ENCODE measurements around the gene OSBP2. TPM values are rescaled to one million over a fixed set of nuclear protein-coding genes. Genes with fewer than 3 reads are reported as not detected.
"Not testable (repeated sequence)": the region's sequence is repeated elsewhere in the genome, so short reads cannot be mapped to it uniquely, and the experiment has no call there.

Gene OSBP2
- total RNA-seq, 4 donors from 2014 or later = 3.3 to 7.7 (median 4.6) TPM; not detected in 1

DNA sequence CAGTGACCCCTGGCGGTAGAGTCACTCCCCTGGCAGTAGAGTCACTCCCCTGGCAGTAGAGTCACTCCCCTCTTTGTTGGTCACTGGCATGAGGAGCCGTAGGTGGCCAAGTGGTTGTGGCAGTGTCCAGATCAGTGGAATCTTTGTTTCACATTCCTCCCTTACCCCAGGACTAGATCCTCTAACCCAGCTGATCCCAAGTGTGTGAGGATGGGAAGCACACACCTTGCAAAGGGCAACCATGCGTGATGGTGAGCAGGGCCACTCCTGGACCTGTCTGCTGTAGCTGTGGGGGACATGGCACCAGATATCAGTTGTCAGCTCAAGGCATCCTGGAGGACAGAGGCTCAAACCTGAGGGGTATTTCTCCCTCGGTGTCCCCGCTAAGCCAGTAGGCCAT is 37.8 kb downstream of the OSBP2 start:
- H3K4me1 ChIP-seq = no peaks in the 10 kb centered on the region
- H3K36me3 ChIP-seq = no peaks in the 10 kb centered on the region
- no peak for TF ChIP-seq POLR2A (IDR thresholded peaks at IDR 0.05)
- TF ChIP-seq, protein P1, sequence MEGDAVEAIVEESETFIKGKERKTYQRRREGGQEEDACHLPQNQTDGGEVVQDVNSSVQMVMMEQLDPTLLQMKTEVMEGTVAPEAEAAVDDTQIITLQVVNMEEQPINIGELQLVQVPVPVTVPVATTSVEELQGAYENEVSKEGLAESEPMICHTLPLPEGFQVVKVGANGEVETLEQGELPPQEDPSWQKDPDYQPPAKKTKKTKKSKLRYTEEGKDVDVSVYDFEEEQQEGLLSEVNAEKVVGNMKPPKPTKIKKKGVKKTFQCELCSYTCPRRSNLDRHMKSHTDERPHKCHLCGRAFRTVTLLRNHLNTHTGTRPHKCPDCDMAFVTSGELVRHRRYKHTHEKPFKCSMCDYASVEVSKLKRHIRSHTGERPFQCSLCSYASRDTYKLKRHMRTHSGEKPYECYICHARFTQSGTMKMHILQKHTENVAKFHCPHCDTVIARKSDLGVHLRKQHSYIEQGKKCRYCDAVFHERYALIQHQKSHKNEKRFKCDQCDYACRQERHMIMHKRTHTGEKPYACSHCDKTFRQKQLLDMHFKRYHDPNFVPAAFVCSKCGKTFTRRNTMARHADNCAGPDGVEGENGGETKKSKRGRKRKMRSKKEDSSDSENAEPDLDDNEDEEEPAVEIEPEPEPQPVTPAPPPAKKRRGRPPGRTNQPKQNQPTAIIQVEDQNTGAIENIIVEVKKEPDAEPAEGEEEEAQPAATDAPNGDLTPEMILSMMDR (IDR thresholded peaks at IDR 0.05) = no peak
- H3K27me3 ChIP-seq = no peaks in the 10 kb centered on the region
- no peaks in the 10 kb centered on the region for H3K9me3 ChIP-seq
- no peak for DNase-seq
- intact Hi-C loops (cut with DNase I; ENCODE audit: low total_unique reads) = no loop called here
- no peak overlapping the region for H3K27ac ChIP-seq
- H3K4me3 ChIP-seq = no peak overlapping the region

- Histone ChIP-seq H3K9me3 (no peaks in the 10 kb centered on the region), H3K27ac (no peak overlapping the region), H3K4me1 (no peaks in the 10 kb centered on the region), H3K4me3 (no peak overlapping the region), H3K36me3 (no peaks in the 10 kb centered on the region), H3K27me3 (no peaks in the 10 kb centered on the region)
- no peak for DNase-seq
- TF ChIP-seq, protein P1 (IDR thresholded peaks at IDR 0.05) = no peak
- no peak for TF ChIP-seq POLR2A (IDR thresholded peaks at IDR 0.05)
- intact Hi-C loops (cut with DNase I; ENCODE audit: low total_unique reads) = no loop called here
Observed at GRCh38 chr22:30733181-30733631, 38.5 kb downstream of the OSBP2 start.

DNA sequence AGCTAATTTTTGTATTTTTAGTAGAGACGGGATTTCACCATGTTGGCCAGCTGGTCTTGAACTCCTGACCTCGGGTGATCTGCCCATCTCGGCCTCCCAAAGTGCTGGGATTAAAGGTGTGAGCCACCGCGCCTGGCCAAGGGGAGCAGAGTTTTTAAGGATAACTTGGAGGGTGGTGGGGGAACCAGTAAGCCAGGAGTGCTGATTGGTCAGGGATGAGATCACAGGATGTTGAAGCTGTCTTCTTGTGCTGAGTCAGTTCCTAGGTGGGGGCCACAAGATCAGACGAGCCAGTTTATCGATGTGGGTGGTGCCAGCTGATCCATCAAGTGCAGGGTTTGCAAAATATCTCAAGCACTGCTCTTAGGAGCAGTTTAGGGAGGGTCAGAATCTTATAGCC is 45.3 kb downstream of the OSBP2 start:
- H3K4me1 ChIP-seq; H3K27me3 ChIP-seq; H3K36me3 ChIP-seq; H3K9me3 ChIP-seq; H3K27ac ChIP-seq; intact Hi-C loops (cut with DNase I; ENCODE audit: low total_unique reads); H3K4me3 ChIP-seq; DNase-seq: not testable (repeated sequence)

- intact Hi-C loops (cut with DNase I; ENCODE audit: low total_unique reads); H3K27me3 ChIP-seq; H3K9me3 ChIP-seq; H3K36me3 ChIP-seq; H3K4me3 ChIP-seq; DNase-seq; H3K4me1 ChIP-seq; H3K27ac ChIP-seq: not testable (repeated sequence)
Observed at GRCh38 chr22:30740511-30740910, 45.8 kb downstream of the OSBP2 start.

GRCh38 chr22:30742291-30743256 is 47.9 kb downstream of the OSBP2 start:
- intact Hi-C loops (cut with DNase I; ENCODE audit: low total_unique reads) = no loop called here
- Histone ChIP-seq H3K9me3 (no peaks in the 10 kb centered on the region), H3K4me1 (no peaks in the 10 kb centered on the region), H3K36me3 (no peaks in the 10 kb centered on the region), H3K4me3 (no peak overlapping the region), H3K27me3 (no peaks in the 10 kb centered on the region), H3K27ac (no peak overlapping the region)
- TF ChIP-seq, protein P1 (IDR thresholded peaks at IDR 0.05) = no peak
- TF ChIP-seq POLR2A (IDR thresholded peaks at IDR 0.05) = no peak
- no peak for DNase-seq

DNA sequence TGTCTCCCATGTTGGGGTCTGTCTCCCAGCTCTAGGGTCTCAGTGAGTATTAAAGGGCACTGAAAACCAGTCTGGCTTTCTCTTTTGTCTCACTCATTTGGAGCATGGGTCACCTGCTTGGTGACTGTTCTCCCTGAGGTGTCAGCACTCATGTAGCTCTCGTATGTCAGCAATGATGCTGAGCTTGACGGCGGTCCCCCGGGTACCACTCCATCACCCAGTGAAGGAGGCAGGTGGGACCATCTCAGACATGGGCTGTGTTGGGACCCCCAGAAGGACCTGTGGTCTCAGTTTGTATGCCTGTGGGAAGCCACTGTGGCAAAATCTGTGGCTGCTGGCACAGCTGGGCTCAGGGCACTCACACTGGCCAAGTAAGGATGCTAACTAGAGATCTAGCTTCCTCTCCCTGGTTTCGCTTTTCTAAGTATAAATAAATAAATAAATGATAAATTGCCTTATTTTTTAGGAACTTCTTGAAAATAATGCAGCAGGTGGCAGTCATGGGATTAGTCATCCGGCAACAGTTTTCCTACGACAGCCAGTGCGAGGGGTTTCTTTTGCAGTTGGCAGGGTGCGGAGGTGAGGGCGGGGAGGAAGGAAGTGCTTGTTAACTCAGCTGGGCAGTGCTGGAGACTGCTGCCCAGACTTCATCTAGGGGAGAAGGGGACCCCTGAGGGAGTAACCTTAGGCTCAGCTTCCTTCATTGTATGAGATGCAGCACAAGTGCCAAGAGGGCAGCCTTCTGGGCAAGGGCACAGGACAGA is 48.8 kb downstream of the OSBP2 start:
- Histone ChIP-seq H3K36me3 (no peaks in the 10 kb centered on the region), H3K27me3 (no peaks in the 10 kb centered on the region), H3K4me3 (no peak overlapping the region), H3K4me1 (no peaks in the 10 kb centered on the region), H3K27ac (no peak overlapping the region), H3K9me3 (no peaks in the 10 kb centered on the region)
- DNase-seq = no peak
- TF ChIP-seq, protein P1 (IDR thresholded peaks at IDR 0.05) = no peak
- TF ChIP-seq POLR2A (IDR thresholded peaks at IDR 0.05) = no peak
- intact Hi-C loops (cut with DNase I; ENCODE audit: low total_unique reads) = no loop called here
